GM19395 (cell line): ENCODE data around the gene C2orf80.
"Not testable (repeated sequence)": the region's sequence is repeated elsewhere in the genome, so short reads cannot be mapped to it uniquely, and the experiment has no call there.

Experiments
- ATAC-seq: cut with Tn5 transposase; IDR thresholded peaks from one replicate; pipeline ENCODE4 v1.9.1; 2021; ENCODE audit warnings: mild to moderate bottlenecking, moderate library complexity; ENCODE audit not compliant: unreplicated experiment

The C2orf80 gene

DNA sequence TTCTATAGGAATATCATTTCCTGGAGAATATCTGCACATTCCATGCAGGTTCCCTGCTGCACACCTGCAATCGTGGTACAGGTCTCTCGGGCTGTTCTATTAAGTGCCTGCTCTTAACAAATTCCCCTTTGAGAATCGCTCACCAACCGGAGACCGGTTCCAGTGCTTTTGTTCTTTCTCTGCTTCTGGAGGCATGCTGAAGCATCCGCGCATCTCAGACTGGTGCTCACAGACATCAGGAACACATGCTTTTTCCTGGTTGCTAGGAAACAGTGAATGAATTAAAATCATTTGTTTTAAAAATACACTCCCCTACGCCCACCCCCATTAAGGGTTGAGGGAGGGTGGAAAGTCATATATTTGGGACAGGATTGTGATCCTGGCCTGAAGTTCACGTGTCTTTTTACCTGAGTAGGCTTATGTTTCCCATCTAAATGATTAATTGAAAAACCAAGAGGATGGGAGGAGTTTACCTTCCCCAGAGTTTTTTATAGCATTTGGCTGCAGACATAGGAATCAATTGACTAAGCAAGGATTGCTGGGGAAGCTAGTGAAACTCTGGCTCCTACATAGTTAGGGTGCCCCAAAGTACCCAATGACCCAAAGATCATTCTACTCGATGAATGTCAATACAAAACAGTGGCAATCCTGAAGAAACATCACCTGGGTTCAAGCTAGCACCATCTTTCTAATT, at the start of gene C2orf80:
Gene C2orf80, minus strand, starts transcription at position 221 of the 694 bp plus-strand sequence. CDS start 3,044 bp downstream, outside the sequence.
- ATAC-seq: no peak

DNA sequence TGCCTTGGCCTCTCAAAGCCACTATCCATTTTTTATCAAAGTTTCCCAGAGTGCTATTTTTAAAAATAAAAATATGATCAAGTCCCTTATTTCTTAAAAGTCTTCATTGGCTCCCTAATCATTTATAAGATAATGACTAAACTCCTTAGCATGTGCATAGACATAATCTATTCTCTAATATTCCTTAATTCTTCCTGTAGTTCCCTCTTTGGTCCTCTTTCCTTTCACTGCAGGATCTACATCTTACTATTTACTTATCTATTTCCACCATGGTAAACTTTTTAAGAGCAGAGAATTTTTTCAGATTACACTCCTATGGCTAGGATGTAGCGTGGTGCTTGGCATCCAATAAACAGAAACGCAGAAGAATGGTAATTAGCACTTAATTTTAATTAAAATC, 46.0 kb upstream of the C2orf80 start:
- no peak for ATAC-seq

DNA sequence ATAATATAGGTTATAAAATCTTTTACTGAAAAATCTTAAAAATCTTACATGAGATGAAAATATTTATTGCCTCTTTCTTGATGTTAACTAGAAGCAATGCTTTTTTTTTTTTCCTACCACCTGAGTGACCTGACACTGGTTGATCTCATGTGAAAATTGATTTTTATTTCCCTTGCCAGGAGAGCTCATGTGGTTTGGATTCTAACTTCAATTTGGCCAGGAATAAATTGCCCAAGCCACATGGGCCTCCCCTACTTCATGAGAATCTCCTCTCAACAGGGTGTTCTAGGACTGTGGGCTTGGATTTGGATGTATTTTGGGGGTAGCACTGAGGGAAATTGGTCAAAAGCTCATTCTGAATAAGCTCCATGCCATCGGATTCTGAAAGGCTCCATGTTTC, 45.0 kb upstream of the C2orf80 start:
- no peak for ATAC-seq

DNA sequence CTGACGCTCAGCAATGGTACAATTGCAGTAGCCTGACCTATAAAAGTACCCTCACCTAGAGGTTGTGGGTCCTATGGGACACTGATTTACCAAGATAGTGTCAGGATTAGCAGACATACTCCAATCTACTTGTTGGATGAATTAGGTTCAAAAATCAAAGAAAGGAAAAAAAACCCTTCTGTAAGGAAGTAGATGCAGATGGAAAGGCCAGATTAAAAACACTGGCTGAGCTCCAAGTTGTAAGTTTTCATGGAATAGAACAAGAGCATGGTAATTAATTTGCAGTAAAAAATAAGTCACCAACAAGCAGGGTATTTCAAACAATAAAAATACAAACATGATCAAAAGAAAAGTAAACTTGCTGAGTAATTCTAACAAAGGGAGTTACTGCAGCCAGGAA, 38.6 kb upstream of the C2orf80 start:
- ATAC-seq: no peak

DNA sequence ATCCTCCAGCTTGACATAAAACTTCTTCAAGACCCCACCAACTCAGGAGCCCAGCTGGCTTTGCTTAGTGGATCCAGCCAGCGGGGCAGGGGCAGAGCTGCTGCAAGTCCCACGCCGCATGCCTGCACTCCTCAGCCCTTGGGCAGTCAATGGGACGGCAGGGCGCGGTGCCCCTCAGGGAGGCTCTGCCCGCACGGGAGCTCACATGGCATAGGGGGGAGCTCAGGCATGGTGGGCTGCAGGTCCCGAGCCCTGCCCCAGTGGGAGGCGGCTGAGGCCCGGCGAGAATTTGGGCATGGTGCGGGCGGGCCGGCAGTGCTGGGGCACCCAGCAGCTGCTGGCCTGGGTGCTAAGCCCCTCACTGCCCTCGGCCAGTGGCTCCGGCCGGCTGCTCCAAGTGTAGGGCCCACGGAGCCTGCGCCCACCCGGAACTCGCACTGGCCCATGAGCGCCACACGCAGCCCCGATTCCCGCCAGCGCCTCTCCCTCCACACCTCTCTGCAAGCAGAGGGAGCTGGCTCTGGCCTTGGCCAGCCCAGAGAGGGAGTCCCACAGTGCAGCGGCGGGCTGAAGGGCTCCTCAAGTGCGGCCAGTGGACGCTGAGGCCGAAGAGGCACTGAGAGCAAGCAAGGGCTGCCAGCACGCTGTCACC, 37.9 kb upstream of the C2orf80 start:
- no peak for ATAC-seq

DNA sequence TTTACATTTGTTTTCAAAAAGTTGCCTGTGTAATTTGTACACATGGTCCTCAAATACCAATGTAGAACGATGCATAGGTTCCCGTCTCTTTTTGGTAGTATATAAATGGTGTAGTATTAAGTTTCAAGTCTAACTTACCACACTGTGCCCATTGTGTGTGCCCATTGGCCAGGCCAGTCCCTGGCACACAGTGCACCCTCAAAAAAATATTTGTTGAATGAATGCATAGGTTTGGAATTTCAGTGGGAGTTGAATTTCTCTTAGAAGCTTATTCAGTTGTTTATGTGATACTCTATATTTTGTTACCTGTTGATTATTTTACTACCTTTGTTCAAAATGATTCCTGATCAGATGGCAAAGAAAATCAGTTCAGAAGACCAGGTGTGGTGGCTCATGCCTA, 35.0 kb upstream of the C2orf80 start:
- ATAC-seq: no peak

DNA sequence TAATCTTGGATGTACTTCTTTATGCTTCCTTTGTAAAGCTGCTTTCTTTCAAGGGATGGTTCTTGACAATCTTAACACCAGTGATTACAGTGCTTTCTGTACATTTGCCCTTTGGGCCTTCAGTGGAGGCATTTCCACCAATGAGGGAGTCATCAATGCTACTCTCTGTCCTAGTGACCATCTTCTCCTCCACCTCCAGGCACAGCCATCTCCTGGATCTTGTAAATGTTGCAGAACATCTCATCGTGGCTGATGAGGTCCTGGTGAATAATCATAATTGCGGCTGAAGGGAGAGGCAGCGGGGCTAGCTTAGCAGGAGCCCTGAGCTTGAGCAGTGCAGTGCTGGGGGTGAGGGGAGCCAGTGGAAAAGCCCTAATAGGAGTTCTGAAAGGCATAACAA, 32.5 kb upstream of the C2orf80 start:
- no peak for ATAC-seq

DNA sequence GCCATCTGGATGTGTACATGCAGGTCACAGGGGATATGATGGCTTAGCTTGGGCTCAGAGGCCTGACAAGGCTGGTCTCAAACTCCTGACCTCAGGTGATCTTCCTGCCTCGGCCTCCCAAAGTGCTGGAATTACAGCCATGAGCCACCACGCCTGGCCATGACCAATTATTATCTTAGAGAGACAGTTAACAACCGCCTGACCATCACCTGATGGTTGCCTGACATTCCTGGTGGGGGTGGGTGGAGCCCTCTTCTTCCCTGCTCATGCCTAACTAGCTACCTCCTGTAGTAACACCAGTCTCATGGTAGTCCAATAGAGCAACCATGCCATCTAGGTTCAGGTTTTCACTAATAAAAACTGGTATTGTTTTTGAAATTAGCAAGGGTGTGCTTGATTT, 32.0 kb upstream of the C2orf80 start:
- not testable (repeated sequence) for ATAC-seq

DNA sequence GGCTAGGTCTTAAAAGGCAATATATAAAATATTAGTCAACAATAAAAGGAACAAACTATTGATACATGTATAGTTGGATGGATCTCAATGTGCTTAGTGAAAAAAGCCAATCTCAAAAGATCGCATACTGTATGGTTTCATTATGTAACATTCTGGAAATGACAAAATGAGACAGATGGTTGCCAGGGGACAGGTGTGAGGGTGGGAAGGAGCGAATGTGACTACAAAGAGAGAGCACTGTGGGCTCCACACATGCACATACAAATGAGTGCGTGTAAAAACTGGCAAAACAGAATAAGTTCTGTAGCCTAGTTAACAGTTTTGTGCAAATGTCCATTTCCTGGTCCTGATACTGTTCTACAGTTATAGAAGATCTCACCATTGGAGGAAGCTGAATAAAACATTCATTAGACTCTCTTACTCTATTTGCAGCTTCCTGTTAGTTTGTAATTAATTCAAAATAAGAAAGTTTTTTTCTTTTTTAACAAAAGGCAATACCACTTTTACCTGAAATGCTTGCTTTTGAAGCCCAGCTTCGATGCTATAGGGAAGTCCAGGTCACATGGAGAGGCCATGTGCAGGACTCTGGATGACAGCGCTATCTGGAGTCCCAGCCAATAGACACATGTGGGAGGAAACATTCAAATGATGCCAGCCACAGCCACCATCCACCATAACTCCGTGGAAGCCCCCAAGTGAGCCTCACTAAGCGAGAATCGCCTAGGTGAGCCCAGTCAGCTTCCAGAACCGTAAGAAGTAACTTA, 21.0 kb upstream of the C2orf80 start:
- no peak for ATAC-seq

DNA sequence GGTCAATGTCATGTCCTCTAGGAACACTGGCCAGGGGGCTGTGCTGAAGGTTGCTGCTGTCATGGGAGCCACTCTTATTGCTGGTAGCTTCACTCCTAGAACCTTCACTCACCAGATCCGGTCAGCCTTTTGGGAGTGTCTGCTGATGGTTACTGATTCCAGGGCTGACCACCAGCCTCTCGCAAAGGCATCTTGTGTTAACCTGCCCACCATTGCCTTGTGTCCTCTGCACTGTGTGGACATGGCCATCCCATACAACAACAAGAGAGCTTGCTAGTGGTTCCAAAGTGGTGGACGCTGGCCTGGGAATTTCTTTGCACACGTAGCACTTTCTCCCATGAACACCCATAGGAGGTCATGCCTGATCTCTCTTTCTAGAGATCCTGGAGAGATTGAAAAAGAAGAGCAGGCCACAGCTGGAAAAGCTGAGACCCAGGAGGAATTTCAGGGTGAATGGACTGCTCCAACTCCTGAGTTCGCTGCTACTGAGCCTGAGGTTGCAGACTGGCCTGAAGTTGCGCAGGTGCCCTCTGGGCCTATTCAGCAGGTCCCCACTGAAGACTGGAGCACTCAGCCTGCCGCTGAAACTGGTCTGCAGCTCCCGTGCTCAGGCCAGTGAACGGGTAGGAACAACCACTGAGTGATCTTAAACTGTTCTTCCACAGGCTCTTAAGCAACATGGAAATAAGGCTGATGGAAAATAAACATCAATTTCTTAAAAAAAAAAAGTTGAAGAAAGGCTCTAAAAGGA, 18.7 kb upstream of the C2orf80 start:
- no peak for ATAC-seq

DNA sequence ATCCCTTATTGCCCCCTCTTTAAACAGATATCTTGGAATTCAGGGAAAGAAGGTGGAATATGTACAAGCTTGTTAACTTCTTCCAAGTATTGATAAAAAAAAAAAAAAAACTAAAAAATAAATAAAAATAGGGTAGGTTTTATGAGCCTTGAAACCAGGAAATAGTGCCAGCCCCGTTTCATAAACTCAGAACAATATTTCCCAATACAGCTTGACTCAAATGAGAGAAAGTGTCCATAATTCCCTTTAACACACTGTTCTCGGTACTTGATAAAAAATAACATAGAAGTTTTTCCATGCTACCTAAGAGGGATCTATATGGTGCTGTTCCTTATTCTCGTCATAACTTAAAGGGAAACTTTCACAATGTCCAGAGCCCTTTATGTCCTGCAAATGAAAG, 17.9 kb upstream of the C2orf80 start:
- no peak for ATAC-seq

DNA sequence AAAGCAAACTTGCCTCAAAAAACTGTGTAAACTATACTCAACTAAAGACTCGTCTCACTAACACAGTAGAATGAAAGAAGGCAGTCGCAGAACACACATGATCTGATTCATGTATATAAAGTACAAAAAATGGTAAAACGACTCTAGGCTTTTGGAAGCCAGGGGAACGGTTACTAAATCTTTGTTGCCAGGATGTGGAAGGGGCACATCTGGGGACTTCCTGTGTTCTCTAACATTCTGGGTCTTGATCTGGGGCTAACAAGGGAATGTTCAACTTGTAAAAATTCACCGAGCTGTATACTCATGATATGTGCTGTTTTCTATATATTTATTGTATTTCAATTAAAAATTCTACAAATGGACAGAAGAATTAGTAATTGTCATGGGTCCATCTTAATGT, 14.3 kb upstream of the C2orf80 start:
- no peak for ATAC-seq

DNA sequence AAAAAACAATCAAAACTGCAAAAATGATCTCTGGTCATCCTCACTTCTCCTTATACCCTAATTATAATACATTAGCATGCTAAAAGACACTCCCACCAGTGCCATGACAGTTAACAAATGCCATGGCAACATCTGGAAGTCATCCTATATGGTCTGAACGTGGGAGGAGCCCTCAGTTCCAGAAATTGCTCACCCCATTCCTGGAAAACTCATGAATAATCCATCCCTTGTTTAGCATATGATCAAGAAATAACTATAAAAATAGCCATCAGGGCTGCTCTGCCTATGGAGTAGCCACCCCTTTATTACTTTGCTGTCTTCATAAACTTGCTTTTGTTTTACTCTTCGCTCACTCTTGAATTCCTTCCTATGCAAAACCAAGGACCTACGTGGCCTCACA, 5.7 kb upstream of the C2orf80 start:
- ATAC-seq: no peak

DNA sequence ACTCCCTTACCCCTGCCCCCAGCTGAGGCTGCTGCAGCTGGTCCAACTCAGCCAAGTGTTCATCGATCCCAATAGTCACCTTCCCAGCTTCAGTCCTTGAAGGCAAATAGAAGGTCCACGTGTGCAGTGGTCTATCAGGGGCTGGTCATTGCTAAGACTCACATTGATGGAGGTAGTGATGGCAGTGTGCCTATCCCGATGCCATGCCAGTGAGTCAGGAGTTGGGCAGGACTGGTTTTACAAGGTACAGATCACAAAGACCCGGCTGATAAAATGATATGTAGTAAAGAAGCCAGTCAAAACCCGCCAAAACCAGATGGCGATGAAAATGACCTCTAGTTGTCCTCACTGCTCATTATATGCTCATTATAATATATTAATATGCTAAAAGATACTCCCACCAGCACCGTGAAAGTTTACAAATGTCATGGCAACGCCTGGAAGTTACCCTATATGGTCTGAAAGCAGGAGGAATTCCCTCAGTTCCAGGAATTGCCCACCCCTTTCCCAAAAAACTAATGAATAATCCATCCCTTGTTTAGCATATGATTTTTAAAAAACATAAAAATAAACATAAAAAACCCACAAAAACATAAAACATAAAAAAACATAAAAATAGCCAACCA, 2.9 kb upstream of the C2orf80 start:
- ATAC-seq: no peak

DNA sequence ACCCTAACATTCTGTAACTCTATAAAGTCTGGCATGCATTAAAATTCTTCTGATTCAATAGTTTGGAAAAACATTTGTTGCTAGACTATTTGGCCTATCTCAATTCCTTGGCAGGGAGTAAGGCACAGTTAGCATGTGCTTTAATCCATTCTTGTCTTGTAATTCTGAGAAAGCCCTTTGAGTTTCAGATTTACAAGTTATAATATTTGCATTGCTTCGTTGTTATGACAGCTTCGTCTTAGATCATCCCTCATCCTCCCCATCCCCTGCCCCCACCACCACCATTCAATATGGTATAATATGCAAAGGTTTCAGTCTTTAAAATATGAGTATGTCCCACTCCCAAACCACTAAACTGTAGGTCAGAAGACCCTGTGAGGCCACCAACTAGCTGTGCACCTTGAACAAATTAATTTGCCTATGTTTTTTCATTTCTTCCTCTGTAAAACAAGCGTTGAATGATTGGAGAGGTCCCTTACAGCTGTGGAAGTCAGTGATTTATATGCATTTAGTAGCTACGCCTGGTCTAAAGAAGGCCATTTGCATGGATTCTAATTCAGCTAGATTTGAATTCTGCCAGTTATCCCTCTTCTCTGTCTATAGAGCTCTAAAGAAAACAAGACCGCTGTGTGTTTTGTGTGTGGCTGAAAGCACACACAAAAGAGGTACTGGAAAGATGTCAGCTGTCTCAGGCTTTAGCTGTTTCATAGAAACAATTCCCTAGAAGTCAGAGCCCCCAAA, 591 bp downstream of the C2orf80 start:
- ATAC-seq: no peak

DNA sequence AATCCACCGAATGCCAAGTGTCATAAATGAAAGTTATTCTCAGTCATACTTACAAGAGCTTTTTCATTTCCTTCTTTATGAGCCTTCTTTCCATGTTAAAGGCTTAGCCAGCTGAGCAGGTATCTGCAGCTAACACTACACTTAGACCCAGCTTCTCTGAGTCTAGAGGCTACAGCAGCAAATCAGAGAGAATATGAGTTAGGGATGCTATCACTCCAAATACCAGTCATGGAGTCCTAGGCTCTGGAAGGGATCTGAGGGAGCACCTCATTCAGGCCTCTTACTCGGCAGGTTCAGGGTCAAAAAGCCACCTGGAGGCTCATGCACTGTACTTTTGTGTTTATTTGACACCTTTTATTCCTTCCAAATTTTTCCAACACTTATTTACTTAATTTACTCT, 2.9 kb downstream of the C2orf80 start:
- ATAC-seq: no peak

DNA sequence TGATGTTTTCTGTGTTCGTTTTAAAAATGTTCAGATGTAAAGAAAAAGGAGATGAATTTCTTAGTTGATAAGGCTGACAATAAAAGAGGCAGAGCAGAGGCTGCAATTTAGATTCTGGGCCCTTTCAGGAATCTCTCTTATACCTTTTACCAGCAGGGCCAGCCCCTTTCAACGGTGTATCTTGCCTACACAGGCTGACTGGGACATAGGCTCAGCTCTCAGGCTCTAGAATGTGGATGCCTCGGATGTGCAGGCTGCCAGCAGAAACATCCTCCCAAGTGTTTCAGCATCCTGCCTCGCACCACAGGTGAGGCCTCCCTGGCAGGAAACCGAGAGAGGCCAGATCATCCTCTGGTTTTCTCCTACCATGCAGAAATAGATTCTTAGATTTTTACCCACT, 3.4 kb downstream of the C2orf80 start:
- no peak for ATAC-seq

DNA sequence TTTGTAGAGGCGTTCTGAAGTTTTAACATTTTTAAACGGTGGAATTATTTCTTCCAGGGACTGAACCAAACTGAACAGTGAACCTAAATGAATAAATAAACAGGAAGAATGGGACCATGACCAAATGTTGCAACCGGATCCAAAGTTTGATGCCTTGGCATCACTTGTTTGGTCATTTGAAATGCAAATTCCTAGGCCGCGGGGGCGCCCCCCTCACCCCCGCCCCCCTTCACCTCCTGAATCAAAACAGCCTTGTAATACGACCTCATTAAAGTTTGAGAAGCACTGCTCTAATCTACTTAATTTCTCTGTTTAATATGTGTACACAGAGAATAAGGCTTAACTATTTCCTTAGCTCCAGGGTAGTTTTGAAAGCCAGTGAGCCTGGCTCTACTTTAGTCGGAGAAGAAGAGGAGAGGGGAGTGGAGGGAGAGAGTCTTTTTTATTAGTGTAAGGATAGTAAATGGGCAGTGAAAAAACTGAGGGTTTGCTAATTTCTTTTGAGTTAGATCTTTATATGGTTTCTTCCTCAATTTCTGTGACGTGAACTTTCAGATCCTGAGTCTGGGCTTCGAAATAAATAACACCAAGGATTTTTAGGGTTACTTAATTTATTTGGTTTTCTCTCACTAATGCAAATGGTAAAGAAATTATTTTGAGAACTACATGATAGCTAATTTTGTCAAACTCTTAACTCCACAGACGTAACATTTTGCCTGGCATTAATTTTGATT, 5.7 kb downstream of the C2orf80 start:
- no peak for ATAC-seq

DNA sequence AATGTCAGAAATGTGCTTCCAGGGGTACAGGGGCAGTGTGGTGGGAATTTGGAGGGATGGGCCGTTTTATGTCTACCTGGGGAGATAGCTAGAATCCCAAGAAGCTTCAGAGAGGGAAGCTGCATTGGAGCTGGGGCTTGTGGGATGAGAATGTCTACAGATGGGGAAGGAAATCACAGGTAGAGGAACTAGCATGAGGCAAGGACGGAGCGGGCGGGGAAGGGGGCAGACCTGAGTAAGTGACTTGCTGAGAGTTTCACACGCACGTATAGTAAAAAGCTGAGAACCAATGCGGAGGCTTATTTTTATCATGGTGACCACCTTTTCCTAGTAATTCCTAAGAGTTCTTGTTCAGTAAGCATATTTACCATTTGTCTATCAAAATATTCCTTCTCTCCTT, 6.3 kb downstream of the C2orf80 start:
- ATAC-seq: no peak

DNA sequence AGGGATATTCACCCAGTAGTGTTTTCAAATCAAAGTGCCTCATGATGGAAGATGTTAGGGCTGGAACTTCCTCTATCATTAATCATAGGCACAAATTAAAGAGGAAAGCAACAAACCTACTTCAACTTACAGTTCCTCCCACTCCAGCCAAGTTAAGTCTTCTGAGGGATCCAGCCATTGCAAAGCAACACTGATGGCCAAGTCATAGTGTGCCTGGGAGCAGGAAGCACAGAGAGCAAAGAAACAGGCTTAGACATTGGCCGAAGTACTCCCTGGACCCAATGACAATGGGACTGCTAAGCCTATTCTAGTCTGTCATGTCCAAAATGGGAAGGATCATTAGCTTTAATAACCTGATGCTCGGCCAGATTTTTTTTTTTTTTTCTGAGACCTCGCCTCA, 7.0 kb downstream of the C2orf80 start:
- ATAC-seq: no peak
